Endodermal cell (in vitro differentiated cells): ENCODE measurements around the gene MATR3. TPM values are rescaled to one million over a fixed set of nuclear protein-coding genes. Genes with fewer than 3 reads are reported as not detected.

ENCODE experiments used
- DNase-seq: peaks from one replicate; pipeline ENCODE4 v3.0.0-alpha.2; 2017
- H3K27ac ChIP-seq: 2 replicates; pipeline ENCODE4 v1.5.1; 2013; ENCODE audit warnings: mild to moderate bottlenecking, low read depth, low read length, moderate library complexity
- H3K27me3 ChIP-seq: 2 replicates; pipeline ENCODE4 v1.6.1; 2013; ENCODE audit warnings: mild to moderate bottlenecking, low read length, moderate library complexity; ENCODE audit not compliant: insufficient read depth, control insufficient read depth, poor library complexity, severe bottlenecking
- H3K36me3 ChIP-seq: 2 replicates; pipeline ENCODE4 v1.7.0; 2013; ENCODE audit warnings: mild to moderate bottlenecking, low read length, moderate library complexity; ENCODE audit not compliant: control insufficient read depth, insufficient read depth
- H3K4me1 ChIP-seq: one replicate; pipeline ENCODE4 v1.7.0; 2013; ENCODE audit warnings: low read length; ENCODE audit not compliant: control insufficient read depth, insufficient read depth
- H3K4me3 ChIP-seq: 2 replicates; pipeline ENCODE4 v1.5.1; 2013; ENCODE audit warnings: mild to moderate bottlenecking, low read length, moderate library complexity
- H3K9ac ChIP-seq: 2 replicates; pipeline ENCODE4 v1.6.1; 2013; ENCODE audit warnings: mild to moderate bottlenecking, low read length, moderate library complexity; ENCODE audit not compliant: poor library complexity, severe bottlenecking; ENCODE audit errors: extremely low read depth
- H3K9me3 ChIP-seq: 2 replicates; pipeline ENCODE4 v1.6.1; 2013; ENCODE audit warnings: mild to moderate bottlenecking, low read length, moderate library complexity; ENCODE audit not compliant: control insufficient read depth
- H3K27ac Mint-ChIP-seq: 2 replicates; pipeline ENCODE4 v1.8.0; 2020; ENCODE audit warnings: mixed read lengths
- H3K27me3 Mint-ChIP-seq: 2 replicates; pipeline ENCODE4 v1.8.0; 2021; ENCODE audit warnings: mild to moderate bottlenecking, mixed read lengths; ENCODE audit not compliant: insufficient read depth
- H3K36me3 Mint-ChIP-seq: 2 replicates; pipeline ENCODE4 v1.8.0; 2020; ENCODE audit warnings: low read depth, mixed read lengths
- H3K4me1 Mint-ChIP-seq: 2 replicates; pipeline ENCODE4 v1.8.0; 2020; ENCODE audit warnings: mixed read lengths
- H3K4me3 Mint-ChIP-seq: 2 replicates; pipeline ENCODE4 v1.8.0; 2020; ENCODE audit warnings: mild to moderate bottlenecking, moderate library complexity, mixed read lengths
- H3K9me3 Mint-ChIP-seq: 2 replicates; pipeline ENCODE4 v1.8.0; 2020; ENCODE audit warnings: mild to moderate bottlenecking, mixed read lengths
- WGBS, 2 experiments: methylation state at CpG; one replicate each; pipeline versions ENCODE4 v1.1.5 to v1.1.7; 2013; ENCODE audit warnings: missing lambda C conversion rate in 2 of 2, mixed read lengths in 1 of 2; ENCODE audit not compliant: insufficient coverage in 1 of 2, insufficient read length in 1 of 2; 5-methylcytosine and 5-hydroxymethylcytosine counted together
- long read RNA-seq, 4 experiments: library from polyadenylated mRNA in 2 of 4; library from RNA in 1 of 4; library from capped mRNA in 1 of 4; stranded (forward) in 3 of 4; unstranded in 1 of 4; transcript quantifications; one replicate each; pipeline ENCODE4 v2.0.0, GENCODE V29; 2020 to 2021; ENCODE audit warnings: inconsistent platforms in 1 of 4
- polyA plus RNA-seq, 2 experiments: library from polyadenylated mRNA; stranded (reverse); fragments of 50-300 nt; gene quantifications; one replicate each; pipeline ENCODE4 v1.2.3, GENCODE V29; 2013
- total RNA-seq, 2 donors: library from RNA; stranded (reverse); fragmentation: NEBNext Ultra II Directional in 1 of 2; extraction: Animal tissue kit (Norgen Biotek cat#: 25700) in 1 of 2; gene quantifications; 2 replicates in 1 of 2; 3 replicates in 1 of 2; pipeline ENCODE4 v1.2.1, GENCODE V29; 2021
- TF ChIP-seq, protein P1 (sequence below): fragments of 200-600 bp; sonication (generic); conservative IDR thresholded peaks from 2 replicates; pipeline ENCODE4 v1.5.0; 2021; ENCODE audit warnings: antibody characterized with exemption, mild to moderate bottlenecking

The MATR3 gene, protein sequence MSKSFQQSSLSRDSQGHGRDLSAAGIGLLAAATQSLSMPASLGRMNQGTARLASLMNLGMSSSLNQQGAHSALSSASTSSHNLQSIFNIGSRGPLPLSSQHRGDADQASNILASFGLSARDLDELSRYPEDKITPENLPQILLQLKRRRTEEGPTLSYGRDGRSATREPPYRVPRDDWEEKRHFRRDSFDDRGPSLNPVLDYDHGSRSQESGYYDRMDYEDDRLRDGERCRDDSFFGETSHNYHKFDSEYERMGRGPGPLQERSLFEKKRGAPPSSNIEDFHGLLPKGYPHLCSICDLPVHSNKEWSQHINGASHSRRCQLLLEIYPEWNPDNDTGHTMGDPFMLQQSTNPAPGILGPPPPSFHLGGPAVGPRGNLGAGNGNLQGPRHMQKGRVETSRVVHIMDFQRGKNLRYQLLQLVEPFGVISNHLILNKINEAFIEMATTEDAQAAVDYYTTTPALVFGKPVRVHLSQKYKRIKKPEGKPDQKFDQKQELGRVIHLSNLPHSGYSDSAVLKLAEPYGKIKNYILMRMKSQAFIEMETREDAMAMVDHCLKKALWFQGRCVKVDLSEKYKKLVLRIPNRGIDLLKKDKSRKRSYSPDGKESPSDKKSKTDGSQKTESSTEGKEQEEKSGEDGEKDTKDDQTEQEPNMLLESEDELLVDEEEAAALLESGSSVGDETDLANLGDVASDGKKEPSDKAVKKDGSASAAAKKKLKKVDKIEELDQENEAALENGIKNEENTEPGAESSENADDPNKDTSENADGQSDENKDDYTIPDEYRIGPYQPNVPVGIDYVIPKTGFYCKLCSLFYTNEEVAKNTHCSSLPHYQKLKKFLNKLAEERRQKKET
- 100 to 1,000 TPM; 250 to 279 TPM for total RNA-seq
- 439 TPM for polyA plus RNA-seq (2013, experiment 1 of 2)
- 415 TPM for polyA plus RNA-seq (2013, experiment 2 of 2)
- long read RNA-seq, experiment 1, full-length matches to known transcripts = 15 of 76 reads
- long read RNA-seq, experiment 1, partial matches to known transcripts = 45 of 76 reads
- long read RNA-seq, experiment 1, other reads (novel, unspliced or antisense) = 16 of 76 reads
- long read RNA-seq, experiment 2, full-length matches to known transcripts = 361 of 605 reads
- long read RNA-seq, experiment 2, partial matches to known transcripts = 78 of 605 reads
- long read RNA-seq, experiment 2, other reads (novel, unspliced or antisense) = 166 of 605 reads
- long read RNA-seq, experiment 3, full-length matches to known transcripts = 1,938 of 2,875 reads
- long read RNA-seq, experiment 3, partial matches to known transcripts = 377 of 2,875 reads
- long read RNA-seq, experiment 3, other reads (novel, unspliced or antisense) = 560 of 2,875 reads
- long read RNA-seq, experiment 4, full-length matches to known transcripts = 27 of 90 reads
- long read RNA-seq, experiment 4, partial matches to known transcripts = 39 of 90 reads
- long read RNA-seq, experiment 4, other reads (novel, unspliced or antisense) = 24 of 90 reads

DNA sequence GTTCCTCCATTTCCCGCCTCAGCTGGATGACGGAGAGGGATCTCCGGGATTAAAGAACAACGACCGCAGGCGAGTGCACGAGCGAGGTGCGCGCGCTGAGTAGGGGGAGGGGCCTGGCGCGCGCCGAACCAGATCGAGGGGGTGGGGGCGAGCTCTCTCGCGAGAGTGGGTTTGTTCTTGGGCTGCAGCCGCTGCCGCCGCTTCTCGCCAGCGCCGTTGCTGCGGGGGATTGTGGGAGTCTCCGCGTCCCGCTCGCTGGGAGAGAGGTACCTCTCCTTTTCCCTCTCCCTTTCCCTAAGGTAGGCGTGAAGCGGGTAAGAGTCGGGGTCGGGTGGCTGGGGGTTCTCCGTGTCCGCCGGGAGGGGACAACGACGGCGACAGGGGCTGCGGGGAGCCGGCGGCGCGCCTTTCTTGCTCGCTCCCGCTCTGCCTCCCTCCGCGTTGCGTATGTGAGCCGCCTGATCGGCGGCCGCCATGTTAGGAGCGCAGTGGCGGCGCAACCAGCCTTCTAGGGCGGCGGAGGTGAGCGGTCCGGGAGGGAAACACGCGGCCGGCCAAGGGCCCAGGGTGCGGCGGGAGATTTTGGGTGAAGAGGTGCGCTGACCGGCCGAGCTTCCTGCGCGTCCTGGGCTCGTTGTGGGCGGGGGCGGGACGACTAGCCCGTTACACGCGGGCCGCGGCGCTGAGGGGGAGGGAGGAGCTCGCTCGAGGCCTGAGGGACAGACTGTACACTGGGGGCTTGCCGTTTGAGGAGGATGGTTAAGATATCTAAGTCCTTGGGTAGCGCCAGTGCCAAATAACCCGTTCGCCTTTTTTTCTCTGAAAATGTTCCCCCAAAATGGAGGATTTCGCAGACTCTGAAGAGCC, at the start of gene MATR3:
Gene MATR3 (plus strand): TSS at position 234 of the 867 bp plus-strand sequence. CDS start 13,676 bp downstream, outside the sequence.
- Mint-ChIP-seq H3K9me3 (no peaks in the 10 kb centered on the region), H3K4me3 (peak within 1 kb of the TSS; percentile 98), H3K4me1 (peaks cover 33% of the 10 kb centered on the region), H3K36me3 (peaks cover 28% of the 10 kb centered on the region), H3K27me3 (no peaks in the 10 kb centered on the region), H3K27ac (peak within 1 kb of the TSS; percentile 98)
- TF ChIP-seq, protein P1, sequence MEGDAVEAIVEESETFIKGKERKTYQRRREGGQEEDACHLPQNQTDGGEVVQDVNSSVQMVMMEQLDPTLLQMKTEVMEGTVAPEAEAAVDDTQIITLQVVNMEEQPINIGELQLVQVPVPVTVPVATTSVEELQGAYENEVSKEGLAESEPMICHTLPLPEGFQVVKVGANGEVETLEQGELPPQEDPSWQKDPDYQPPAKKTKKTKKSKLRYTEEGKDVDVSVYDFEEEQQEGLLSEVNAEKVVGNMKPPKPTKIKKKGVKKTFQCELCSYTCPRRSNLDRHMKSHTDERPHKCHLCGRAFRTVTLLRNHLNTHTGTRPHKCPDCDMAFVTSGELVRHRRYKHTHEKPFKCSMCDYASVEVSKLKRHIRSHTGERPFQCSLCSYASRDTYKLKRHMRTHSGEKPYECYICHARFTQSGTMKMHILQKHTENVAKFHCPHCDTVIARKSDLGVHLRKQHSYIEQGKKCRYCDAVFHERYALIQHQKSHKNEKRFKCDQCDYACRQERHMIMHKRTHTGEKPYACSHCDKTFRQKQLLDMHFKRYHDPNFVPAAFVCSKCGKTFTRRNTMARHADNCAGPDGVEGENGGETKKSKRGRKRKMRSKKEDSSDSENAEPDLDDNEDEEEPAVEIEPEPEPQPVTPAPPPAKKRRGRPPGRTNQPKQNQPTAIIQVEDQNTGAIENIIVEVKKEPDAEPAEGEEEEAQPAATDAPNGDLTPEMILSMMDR = no peak
- H3K36me3 ChIP-seq = peaks cover 20% of the 10 kb centered on the region
- peak within 1 kb of the TSS; percentile 100 for H3K27ac ChIP-seq
- 0 to 1% methylated on average over 22 to 88 of the region's 88 CpGs for WGBS, 2 experiments
- no peaks in the 10 kb centered on the region for H3K4me1 ChIP-seq
- H3K9me3 ChIP-seq = no peaks in the 10 kb centered on the region
- no peaks in the 10 kb centered on the region for H3K27me3 ChIP-seq
- DNase-seq = peak; percentile 98
- H3K4me3 ChIP-seq = peak within 1 kb of the TSS; percentile 99
- peak within 1 kb of the TSS; percentile 99 for H3K9ac ChIP-seq

DNA sequence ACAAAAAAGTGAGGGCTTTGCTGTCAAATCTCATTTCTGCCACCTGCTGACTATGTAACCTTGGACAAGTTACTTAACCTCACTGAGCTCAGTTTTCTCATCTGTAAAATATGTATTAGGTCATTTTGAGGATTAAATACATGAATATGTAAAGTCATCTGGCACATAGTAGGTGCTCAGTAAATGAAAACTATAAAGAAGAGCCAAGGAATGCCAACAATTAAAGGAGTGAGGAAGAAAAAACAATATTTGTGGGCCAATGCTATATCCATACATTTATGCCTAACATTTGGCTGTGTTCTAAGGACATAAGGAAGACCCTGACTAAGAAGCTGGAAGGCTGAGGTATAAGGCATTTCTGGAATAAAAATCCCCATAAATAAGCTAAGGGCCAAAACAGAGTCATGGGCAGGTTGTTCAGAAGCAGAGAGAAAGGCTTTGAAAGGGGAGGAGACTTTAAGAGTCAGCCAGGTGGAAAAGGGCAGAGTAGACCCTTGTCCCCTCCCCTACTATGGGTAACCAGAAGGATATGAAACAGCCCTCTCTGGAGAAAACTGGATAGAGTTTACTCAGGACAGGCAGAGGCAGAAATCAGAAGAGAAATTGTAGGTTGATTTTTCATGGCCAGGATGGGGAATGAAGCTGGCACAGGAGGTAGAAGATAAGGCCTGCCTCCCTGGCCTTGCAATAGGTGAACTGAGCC, 47.8 kb upstream of the MATR3 start:
- Histone ChIP-seq H3K4me1 (no peaks in the 10 kb centered on the region), H3K9me3 (no peaks in the 10 kb centered on the region), H3K4me3 (no peak overlapping the region), H3K27ac (no peak overlapping the region), H3K36me3 (no peaks in the 10 kb centered on the region), H3K27me3 (no peaks in the 10 kb centered on the region), H3K9ac (no peak overlapping the region)
- no peak for DNase-seq
- no peaks in the 10 kb centered on the region for H3K27me3 Mint-ChIP-seq
- TF ChIP-seq, protein P1 = no peak
- peaks cover 8% of the 10 kb centered on the region for H3K4me1 Mint-ChIP-seq
- H3K36me3 Mint-ChIP-seq = no peaks in the 10 kb centered on the region
- H3K27ac Mint-ChIP-seq = peak overlapping the region; percentile 8
- no peaks in the 10 kb centered on the region for H3K9me3 Mint-ChIP-seq
- H3K4me3 Mint-ChIP-seq = no peak overlapping the region
